GM20431 (cell line): ENCODE data around the gene PCDHB16.
"Not testable (repeated sequence)": the region's sequence is repeated elsewhere in the genome, so short reads cannot be mapped to it uniquely, and the experiment has no call there.

Experiments
- in situ Hi-C: fragments of 300-500 bp; cut with MseI, MboI; formaldehyde crosslinking; loops from one replicate; pipeline ENCODE4 v1.15.0; 2020; ENCODE audit warnings: low sequenced_read_pairs; ENCODE audit not compliant: unreplicated experiment

The PCDHB16 gene

GRCh38 chr5:141180313-141180712, 1.9 kb upstream of the PCDHB16 start:
- in situ Hi-C loops, result no loop called here

- in situ Hi-C loops, result not testable (repeated sequence)
Observed at GRCh38 chr5:141184117-141184855, 2.1 kb downstream of the PCDHB16 start.

GRCh38 chr5:141186897-141187512, 4.8 kb downstream of the PCDHB16 start, which contains the start of gene PCDHB9:
PCDHB9 (plus strand) TSS chr5:141187161; CDS start chr5:141187319, 158 bp downstream.
- in situ Hi-C loops, result no loop called here

- in situ Hi-C loops, result not testable (repeated sequence)
Observed at GRCh38 chr5:141188682-141189081, 6.5 kb downstream of the PCDHB16 start.

- in situ Hi-C loops, result not testable (repeated sequence)
Observed at GRCh38 chr5:141189131-141189530, 6.9 kb downstream of the PCDHB16 start.

GRCh38 chr5:141192110-141192725, 10.0 kb downstream of the PCDHB16 start, which contains the start of gene PCDHB10:
PCDHB10 (plus strand) TSS chr5:141192353; CDS start chr5:141192553, 200 bp downstream.
- in situ Hi-C loops, result no loop called here

GRCh38 chr5:141194332-141194731, 12.1 kb downstream of the PCDHB16 start:
- in situ Hi-C loops, result not testable (repeated sequence)

- in situ Hi-C loops, result no loop called here
Observed at GRCh38 chr5:141196363-141196762, 14.2 kb downstream of the PCDHB16 start.

- in situ Hi-C loops, result no loop called here
Observed at GRCh38 chr5:141199359-141200235, 17.4 kb downstream of the PCDHB16 start, which contains the start of gene PCDHB11. PCDHB11 (plus strand) TSS chr5:141199627; CDS start chr5:141199775, 148 bp downstream.

GRCh38 chr5:141201126-141201525, 18.9 kb downstream of the PCDHB16 start:
- in situ Hi-C loops, result not testable (repeated sequence)

- in situ Hi-C loops, result not testable (repeated sequence)
Observed at GRCh38 chr5:141201646-141202045, 19.5 kb downstream of the PCDHB16 start.

GRCh38 chr5:141208478-141208877, 26.3 kb downstream of the PCDHB16 start, which contains the start of gene PCDHB12:
PCDHB12 (plus strand) TSS chr5:141208719; CDS start chr5:141208908, 189 bp downstream.
- in situ Hi-C loops, result no loop called here

- in situ Hi-C loops, result not testable (repeated sequence)
Observed at GRCh38 chr5:141210281-141210680, 28.1 kb downstream of the PCDHB16 start.

- in situ Hi-C loops, result not testable (repeated sequence)
Observed at GRCh38 chr5:141210849-141211248, 28.7 kb downstream of the PCDHB16 start.

- in situ Hi-C loops, result not testable (repeated sequence)
Observed at GRCh38 chr5:141213656-141214339, 31.6 kb downstream of the PCDHB16 start, which contains the start of gene PCDHB13. PCDHB13 (plus strand) TSS chr5:141213919; CDS start chr5:141214124, 205 bp downstream.

- in situ Hi-C loops, result not testable (repeated sequence)
Observed at GRCh38 chr5:141214583-141214982, 32.4 kb downstream of the PCDHB16 start.

GRCh38 chr5:141215504-141215903, 33.3 kb downstream of the PCDHB16 start:
- in situ Hi-C loops, result not testable (repeated sequence)

- in situ Hi-C loops, result not testable (repeated sequence)
Observed at GRCh38 chr5:141216035-141216434, 33.8 kb downstream of the PCDHB16 start.
